HEK293 (cell line): ENCODE measurements around the gene SERF2.

Experiments
- BCL11A ChIP-seq: fragments of 450-650 bp; formaldehyde crosslinking; IDR thresholded peaks from 2 replicates; pipeline ENCODE4 v1.5.1; 2016; ENCODE audit warnings: low read depth, missing biosample characterization, missing genetic modification characterization
- CTCF ChIP-seq: fragments of 450-650 bp; formaldehyde crosslinking; IDR thresholded peaks from 2 replicates; pipeline ENCODE4 v1.5.1; 2016; ENCODE audit warnings: missing biosample characterization, missing genetic modification characterization
- KLF9 ChIP-seq: fragments of 450-650 bp; formaldehyde crosslinking; IDR thresholded peaks from 2 replicates; pipeline ENCODE4 v1.5.1; 2016; ENCODE audit warnings: missing biosample characterization, missing genetic modification characterization, low read depth
- MEIS1 ChIP-seq: sonication (generic); formaldehyde crosslinking; IDR thresholded peaks from 2 replicates; pipeline ENCODE4 v1.8.1; 2022; ENCODE audit warnings: missing genetic modification reagents, mild to moderate bottlenecking, borderline replicate concordance
- SALL2 ChIP-seq: fragments of 450-650 bp; formaldehyde crosslinking; IDR thresholded peaks from 2 replicates; pipeline ENCODE4 v1.5.0; 2017; ENCODE audit warnings: missing biosample characterization, mild to moderate bottlenecking, missing genetic modification characterization, borderline replicate concordance
- TCF7L2 ChIP-seq: IDR thresholded peaks from 2 replicates; pipeline ENCODE4 v1.6.1; 2011; ENCODE audit warnings: low read depth, mild to moderate bottlenecking, inconsistent platforms, low read length, moderate library complexity, borderline replicate concordance
- YY1 ChIP-seq: fragments of 450-650 bp; formaldehyde crosslinking; IDR thresholded peaks from 2 replicates; pipeline ENCODE4 v1.5.1; 2018; ENCODE audit warnings: missing biosample characterization, missing genetic modification characterization
- ZBTB11 ChIP-seq: fragments of 450-650 bp; formaldehyde crosslinking; conservative IDR thresholded peaks from 2 replicates; pipeline ENCODE4 v1.5.1; 2016; ENCODE audit warnings: low read depth, missing biosample characterization, missing genetic modification characterization
- ZBTB26 ChIP-seq: fragments of 450-650 bp; formaldehyde crosslinking; optimal IDR thresholded peaks from 2 replicates; pipeline ENCODE3; 2016; ENCODE audit warnings: missing biosample characterization, mild to moderate bottlenecking, missing genetic modification characterization
- ZBTB44 ChIP-seq: fragments of 450-650 bp; IDR thresholded peaks from 2 replicates; pipeline ENCODE4 v1.5.1; 2018; ENCODE audit warnings: missing biosample characterization, mild to moderate bottlenecking, missing genetic modification characterization
- ZNF184 ChIP-seq: fragments of 450-650 bp; IDR thresholded peaks from 2 replicates; pipeline ENCODE4 v1.5.1; 2018; ENCODE audit warnings: missing biosample characterization, mild to moderate bottlenecking, missing genetic modification characterization
- ZNF274 ChIP-seq, 2 experiments: fragments of 200-500 bp in 1 of 2; fragments of 450-650 bp in 1 of 2; sonication (Bioruptor generic) in 1 of 2; formaldehyde crosslinking in 1 of 2; IDR thresholded peaks; 2 replicates each; pipeline versions ENCODE4 v1.5.1 to v1.6.1; 2014 to 2016; ENCODE audit warnings: borderline replicate concordance in 1 of 2, inconsistent platforms in 1 of 2, low read length in 1 of 2, missing biosample characterization in 1 of 2, missing genetic modification characterization in 1 of 2
- ZNF629 ChIP-seq: fragments of 450-650 bp; formaldehyde crosslinking; IDR thresholded peaks from 2 replicates; pipeline ENCODE4 v1.5.1; 2017; ENCODE audit warnings: missing biosample characterization, missing genetic modification characterization
- ZSCAN23 ChIP-seq: fragments of 450-650 bp; formaldehyde crosslinking; IDR thresholded peaks from 2 replicates; pipeline ENCODE4 v1.5.1; 2016; ENCODE audit warnings: missing biosample characterization, missing genetic modification characterization

GRCh38 chr15:43799209-43799944 is 7.3 kb downstream of the SERF2 start:
- TF ChIP-seq YY1 (no peak), ZNF629 (tag by site-specific recombination) (no peak), MEIS1 (CRISPR knock-in tag) (no peak), ZNF274 (IDR thresholded peaks at IDR 0.05; ENCODE audit: low read length) (no peak), ZNF274 (tag by site-specific recombination; IDR thresholded peaks at IDR 0.05; ENCODE audit: borderline replicate concordance) (no peak), KLF9 (tag by site-specific recombination) (no peak), ZBTB26 (tag by site-specific recombination) (no peak), CTCF (tag by site-specific recombination) (no peak; the same call in 1 of the 2 replicates), ZBTB11 (tag by site-specific recombination) (no peak), TCF7L2 (no peak), BCL11A (no peak), ZNF184 (tag by site-specific recombination) (no peak), ZSCAN23 (no peak), SALL2 (tag by site-specific recombination) (no peak), ZBTB44 (no peak)
